ENCODE results near the gene SHANK2. TPM values are rescaled to one million over a fixed set of nuclear protein-coding genes. Genes with fewer than 3 reads are reported as not detected.
A peak's percentile ranks its signal among the peaks of the same experiment; 100 is the strongest.

The SHANK2 gene
- total RNA-seq, 1 donor: 2.5 TPM

DNA sequence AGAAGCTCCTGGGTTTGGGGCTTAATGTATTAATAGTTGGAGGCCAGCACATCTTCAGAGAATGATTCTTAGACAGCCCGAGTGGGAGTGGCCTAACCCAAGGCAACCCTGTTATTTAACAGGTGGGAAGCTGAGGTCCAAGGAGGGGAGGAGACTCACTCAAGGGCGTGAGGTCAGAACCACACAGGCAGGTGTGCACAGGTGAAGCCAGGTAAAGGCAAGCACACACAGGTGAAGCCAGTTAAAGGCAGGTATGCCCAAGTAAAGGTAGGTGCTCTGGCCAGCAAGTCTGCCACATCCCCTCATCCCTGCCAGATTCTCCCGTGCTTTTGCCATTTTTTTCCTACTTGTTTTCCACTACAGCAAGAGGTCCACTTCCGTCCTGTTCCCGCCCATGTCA, 2.9 kb upstream of the SHANK2 start:
- DNase-seq (ENCODE audit: insufficient read length, low spot score, missing footprints): no peak
- Histone ChIP-seq H3K36me3 (ENCODE audit: insufficient read depth, low read length) (no peaks in the 10 kb centered on the region), H4K20me1 (ENCODE audit: insufficient read depth, low read length) (peaks cover 3% of the 10 kb centered on the region), H3K9me3 (ENCODE audit: low read depth, low read length) (no peaks in the 10 kb centered on the region), H3K4me3 (ENCODE audit: insufficient read depth, low read length) (no peak overlapping the region), H3K4me2 (ENCODE audit: insufficient read depth, low read length) (no peak overlapping the region), H3K4me1 (ENCODE audit: insufficient read depth, low read length) (peaks cover 11% of the 10 kb centered on the region), H3K27me3 (ENCODE audit: insufficient read depth, low read length) (peaks cover 24% of the 10 kb centered on the region), H3K79me2 (ENCODE audit: insufficient read depth, low read length) (no peaks in the 10 kb centered on the region), H2AFZ (ENCODE audit: low read length) (no peak overlapping the region), H3K27ac (ENCODE audit: low read depth, low read length) (no peak overlapping the region)
- TF ChIP-seq, protein P1, sequence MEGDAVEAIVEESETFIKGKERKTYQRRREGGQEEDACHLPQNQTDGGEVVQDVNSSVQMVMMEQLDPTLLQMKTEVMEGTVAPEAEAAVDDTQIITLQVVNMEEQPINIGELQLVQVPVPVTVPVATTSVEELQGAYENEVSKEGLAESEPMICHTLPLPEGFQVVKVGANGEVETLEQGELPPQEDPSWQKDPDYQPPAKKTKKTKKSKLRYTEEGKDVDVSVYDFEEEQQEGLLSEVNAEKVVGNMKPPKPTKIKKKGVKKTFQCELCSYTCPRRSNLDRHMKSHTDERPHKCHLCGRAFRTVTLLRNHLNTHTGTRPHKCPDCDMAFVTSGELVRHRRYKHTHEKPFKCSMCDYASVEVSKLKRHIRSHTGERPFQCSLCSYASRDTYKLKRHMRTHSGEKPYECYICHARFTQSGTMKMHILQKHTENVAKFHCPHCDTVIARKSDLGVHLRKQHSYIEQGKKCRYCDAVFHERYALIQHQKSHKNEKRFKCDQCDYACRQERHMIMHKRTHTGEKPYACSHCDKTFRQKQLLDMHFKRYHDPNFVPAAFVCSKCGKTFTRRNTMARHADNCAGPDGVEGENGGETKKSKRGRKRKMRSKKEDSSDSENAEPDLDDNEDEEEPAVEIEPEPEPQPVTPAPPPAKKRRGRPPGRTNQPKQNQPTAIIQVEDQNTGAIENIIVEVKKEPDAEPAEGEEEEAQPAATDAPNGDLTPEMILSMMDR (IDR thresholded peaks at IDR 0.05; ENCODE audit: extremely low read depth, low read depth, low read length): no peak

- Histone ChIP-seq H3K36me3 (ENCODE audit: insufficient read depth, low read length) (no peaks in the 10 kb centered on the region), H3K27me3 (ENCODE audit: insufficient read depth, low read length) (peaks cover 28% of the 10 kb centered on the region), H3K9me3 (ENCODE audit: low read depth, low read length) (no peaks in the 10 kb centered on the region), H3K4me3 (ENCODE audit: insufficient read depth, low read length) (no peak overlapping the region), H3K4me2 (ENCODE audit: insufficient read depth, low read length) (no peak overlapping the region), H4K20me1 (ENCODE audit: insufficient read depth, low read length) (peaks cover 6% of the 10 kb centered on the region), H3K79me2 (ENCODE audit: insufficient read depth, low read length) (no peaks in the 10 kb centered on the region), H2AFZ (ENCODE audit: low read length) (no peak overlapping the region), H3K4me1 (ENCODE audit: insufficient read depth, low read length) (peaks cover 11% of the 10 kb centered on the region), H3K27ac (ENCODE audit: low read depth, low read length) (no peak overlapping the region)
- TF ChIP-seq, protein P1 (IDR thresholded peaks at IDR 0.05; ENCODE audit: extremely low read depth, low read depth, low read length): no peak
- DNase-seq (ENCODE audit: insufficient read length, low spot score, missing footprints): no peak
Observed at GRCh38 chr11:71253794-71254193, 1.4 kb upstream of the SHANK2 start.

DNA sequence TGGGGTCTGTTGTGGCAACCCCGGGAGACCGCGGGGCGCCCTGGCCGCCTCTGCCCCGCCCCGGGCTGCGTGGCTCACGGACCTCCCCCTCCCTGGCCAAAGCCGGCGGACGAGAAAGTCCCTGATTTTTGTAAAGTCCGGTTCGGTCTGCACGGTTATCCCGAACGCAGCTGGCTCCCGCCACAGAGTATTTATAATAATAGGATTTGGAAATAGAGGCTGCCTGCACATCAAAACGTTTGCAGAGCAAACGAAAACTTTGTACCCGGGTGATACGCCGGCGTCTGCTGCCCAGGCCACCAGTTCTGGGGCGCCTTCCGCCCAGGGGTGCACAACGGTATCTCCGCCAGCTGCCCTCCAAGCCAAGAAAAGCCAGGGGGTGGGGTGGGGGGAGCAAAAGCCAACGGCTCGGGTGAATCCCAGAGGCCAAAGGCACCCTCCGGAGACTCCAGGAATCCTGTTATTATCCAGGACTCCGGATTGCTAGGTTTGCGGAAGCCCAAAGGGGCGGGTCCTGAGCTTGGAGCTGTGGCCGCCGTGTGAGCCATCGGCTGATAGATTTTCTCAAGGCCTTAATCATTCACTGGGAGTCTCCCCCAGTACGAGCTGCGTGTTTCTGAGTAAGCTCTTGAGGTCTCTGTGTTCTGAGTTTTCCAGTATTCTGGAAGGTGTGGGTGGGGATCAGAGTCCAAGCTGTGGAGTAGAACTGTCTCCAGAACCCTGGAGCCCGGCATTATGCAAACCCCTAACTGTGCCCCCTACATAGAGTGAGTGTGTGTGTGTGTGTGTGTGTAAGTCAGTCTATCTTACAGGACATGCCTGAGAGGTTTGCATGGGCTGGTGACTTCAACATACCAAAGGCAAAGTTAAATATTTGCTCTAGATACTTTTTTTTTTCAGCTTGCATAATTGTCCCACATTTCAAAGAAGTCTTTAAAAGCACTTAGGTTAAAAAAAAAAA, 673 bp upstream of the SHANK2 start:
- Histone ChIP-seq H4K20me1 (ENCODE audit: insufficient read depth, low read length) (peaks cover 6% of the 10 kb centered on the region), H3K27me3 (ENCODE audit: insufficient read depth, low read length) (peaks cover 28% of the 10 kb centered on the region), H3K4me1 (ENCODE audit: insufficient read depth, low read length) (peaks cover 11% of the 10 kb centered on the region), H3K27ac (ENCODE audit: low read depth, low read length) (no peak overlapping the region), H3K4me2 (ENCODE audit: insufficient read depth, low read length) (peak overlapping the region; percentile 84), H3K4me3 (ENCODE audit: insufficient read depth, low read length) (peak overlapping the region; percentile 71), H3K36me3 (ENCODE audit: insufficient read depth, low read length) (no peaks in the 10 kb centered on the region), H3K9me3 (ENCODE audit: low read depth, low read length) (no peaks in the 10 kb centered on the region), H3K79me2 (ENCODE audit: insufficient read depth, low read length) (no peaks in the 10 kb centered on the region), H2AFZ (ENCODE audit: low read length) (peak overlapping the region; percentile 69)
- TF ChIP-seq, protein P1 (IDR thresholded peaks at IDR 0.05; ENCODE audit: extremely low read depth, low read depth, low read length): no peak
- peak; percentile 98 for DNase-seq (ENCODE audit: insufficient read length, low spot score, missing footprints)

DNA sequence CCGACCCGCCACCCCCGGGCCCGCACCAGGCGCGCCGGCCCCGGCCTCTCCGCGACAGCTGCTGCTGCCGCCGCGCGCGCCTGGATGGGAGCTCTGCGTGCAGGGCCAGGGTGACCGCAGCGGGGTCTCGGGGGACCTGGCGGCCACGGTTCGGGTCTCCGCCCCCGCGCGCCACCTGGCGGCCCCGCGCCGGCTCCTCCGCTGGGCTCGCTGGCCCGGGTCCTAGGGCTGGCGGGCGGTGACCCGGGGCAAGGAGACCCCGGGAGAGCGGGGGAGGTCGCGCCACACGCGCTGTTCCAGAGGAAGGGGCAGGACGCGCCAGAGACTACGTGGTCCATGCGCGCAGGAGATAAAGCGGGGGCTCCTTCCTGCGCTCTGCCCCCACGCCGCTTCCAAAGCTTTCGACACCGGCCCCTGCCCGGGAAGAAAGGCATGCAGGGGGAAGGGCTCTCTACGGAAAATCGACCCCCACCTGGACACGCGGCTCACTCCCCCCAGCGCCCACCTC, 562 bp downstream of the SHANK2 start:
- peak; percentile 89 for DNase-seq (ENCODE audit: insufficient read length, low spot score, missing footprints)
- H4K20me1 ChIP-seq (ENCODE audit: insufficient read depth, low read length): peaks cover 6% of the 10 kb centered on the region
- peaks cover 11% of the 10 kb centered on the region for H3K4me1 ChIP-seq (ENCODE audit: insufficient read depth, low read length)
- no peaks in the 10 kb centered on the region for H3K36me3 ChIP-seq (ENCODE audit: insufficient read depth, low read length)
- peaks cover 28% of the 10 kb centered on the region for H3K27me3 ChIP-seq (ENCODE audit: insufficient read depth, low read length)
- H3K4me3 ChIP-seq (ENCODE audit: insufficient read depth, low read length): peak overlapping the region; percentile 71
- no peaks in the 10 kb centered on the region for H3K79me2 ChIP-seq (ENCODE audit: insufficient read depth, low read length)
- H3K27ac ChIP-seq (ENCODE audit: low read depth, low read length): no peak overlapping the region
- TF ChIP-seq, protein P1 (IDR thresholded peaks at IDR 0.05; ENCODE audit: extremely low read depth, low read depth, low read length): no peak
- no peaks in the 10 kb centered on the region for H3K9me3 ChIP-seq (ENCODE audit: low read depth, low read length)
- peak overlapping the region; percentile 68 for H2AFZ ChIP-seq (ENCODE audit: low read length)
- peak overlapping the region; percentile 84 for H3K4me2 ChIP-seq (ENCODE audit: insufficient read depth, low read length)
